Glutamatergic neuron (in vitro differentiated cells): ENCODE results near the gene APBA2. TPM values are rescaled to one million over a fixed set of nuclear protein-coding genes. Genes with fewer than 3 reads are reported as not detected.

ENCODE experiments used
- DNase-seq: peaks from one replicate; pipeline ENCODE4 v3.0.0; 2022
- H3K27ac Mint-ChIP-seq: one replicate; pipeline ENCODE4 v1.8.0; 2020; ENCODE audit warnings: mild to moderate bottlenecking, mixed read lengths, inconsistent platforms; ENCODE audit not compliant: unreplicated experiment
- H3K27me3 Mint-ChIP-seq: one replicate; pipeline ENCODE4 v1.8.0; 2020; ENCODE audit warnings: mild to moderate bottlenecking, moderate library complexity, mixed read lengths, inconsistent platforms; ENCODE audit not compliant: unreplicated experiment
- H3K36me3 Mint-ChIP-seq: one replicate; pipeline ENCODE4 v1.8.0; 2020; ENCODE audit warnings: mild to moderate bottlenecking, mixed read lengths, inconsistent platforms; ENCODE audit not compliant: unreplicated experiment
- H3K4me1 Mint-ChIP-seq: one replicate; pipeline ENCODE4 v1.8.0; 2020; ENCODE audit warnings: mild to moderate bottlenecking, low read depth, mixed read lengths, inconsistent platforms; ENCODE audit not compliant: unreplicated experiment
- H3K4me3 Mint-ChIP-seq: one replicate; pipeline ENCODE4 v1.8.0; 2020; ENCODE audit warnings: mild to moderate bottlenecking, mixed read lengths, inconsistent platforms; ENCODE audit not compliant: unreplicated experiment
- H3K9me3 Mint-ChIP-seq: one replicate; pipeline ENCODE4 v1.8.0; 2020; ENCODE audit warnings: mild to moderate bottlenecking, moderate library complexity, mixed read lengths, inconsistent platforms; ENCODE audit not compliant: unreplicated experiment
- total RNA-seq: library from RNA; stranded (reverse); fragmentation: NEBNext Ultra II Directional; extraction: Animal tissue kit (Norgen Biotek cat#: 25700); gene quantifications from one replicate; pipeline ENCODE4 v1.2.1, GENCODE V29; 2021; ENCODE audit not compliant: unreplicated experiment
- TF ChIP-seq, protein P1 (sequence below): fragments of 200-600 bp; sonication (generic); IDR thresholded peaks from one replicate; pipeline ENCODE4 v1.5.0; 2021; ENCODE audit not compliant: partially characterized antibody, unreplicated experiment

APBA2 gene
- total RNA-seq, 1 donor from 2014 or later, result 166 TPM

DNA sequence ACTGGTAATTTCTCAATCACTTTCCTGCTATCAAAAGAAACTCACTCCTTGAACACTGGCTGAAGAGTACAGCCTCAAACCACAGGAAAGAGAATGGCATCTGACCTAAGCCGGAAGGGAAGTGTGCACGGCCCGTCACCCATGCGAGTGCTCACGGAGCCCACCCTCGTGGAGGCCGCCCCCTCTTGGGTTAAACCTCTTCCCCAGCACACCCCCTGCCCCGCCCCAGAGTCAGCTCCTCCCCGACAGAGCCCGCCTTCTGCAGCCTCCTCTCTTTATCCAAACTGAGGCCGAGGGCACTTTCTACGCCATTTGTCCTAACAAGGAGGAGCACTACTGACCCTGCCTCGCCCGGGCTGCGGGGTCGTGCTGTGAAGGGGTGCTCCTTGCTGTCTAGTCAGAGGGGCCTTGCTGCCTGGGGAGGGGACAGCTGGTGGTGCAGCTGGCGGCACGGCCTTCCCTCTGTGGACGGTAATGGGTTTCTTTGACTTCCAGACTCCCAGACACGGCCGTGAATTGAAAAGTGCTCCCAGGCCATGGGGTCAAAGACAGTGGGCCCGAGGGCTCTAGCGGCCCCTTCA is 246.2 kb downstream of the APBA2 start:
- Mint-ChIP-seq H3K27me3 (peaks cover 4% of the 10 kb centered on the region), H3K27ac (peak overlapping the region; percentile 84), H3K4me1 (peaks cover 9% of the 10 kb centered on the region), H3K9me3 (peaks cover 9% of the 10 kb centered on the region), H3K36me3 (no peaks in the 10 kb centered on the region), H3K4me3 (no peak overlapping the region)
- TF ChIP-seq, protein P1, sequence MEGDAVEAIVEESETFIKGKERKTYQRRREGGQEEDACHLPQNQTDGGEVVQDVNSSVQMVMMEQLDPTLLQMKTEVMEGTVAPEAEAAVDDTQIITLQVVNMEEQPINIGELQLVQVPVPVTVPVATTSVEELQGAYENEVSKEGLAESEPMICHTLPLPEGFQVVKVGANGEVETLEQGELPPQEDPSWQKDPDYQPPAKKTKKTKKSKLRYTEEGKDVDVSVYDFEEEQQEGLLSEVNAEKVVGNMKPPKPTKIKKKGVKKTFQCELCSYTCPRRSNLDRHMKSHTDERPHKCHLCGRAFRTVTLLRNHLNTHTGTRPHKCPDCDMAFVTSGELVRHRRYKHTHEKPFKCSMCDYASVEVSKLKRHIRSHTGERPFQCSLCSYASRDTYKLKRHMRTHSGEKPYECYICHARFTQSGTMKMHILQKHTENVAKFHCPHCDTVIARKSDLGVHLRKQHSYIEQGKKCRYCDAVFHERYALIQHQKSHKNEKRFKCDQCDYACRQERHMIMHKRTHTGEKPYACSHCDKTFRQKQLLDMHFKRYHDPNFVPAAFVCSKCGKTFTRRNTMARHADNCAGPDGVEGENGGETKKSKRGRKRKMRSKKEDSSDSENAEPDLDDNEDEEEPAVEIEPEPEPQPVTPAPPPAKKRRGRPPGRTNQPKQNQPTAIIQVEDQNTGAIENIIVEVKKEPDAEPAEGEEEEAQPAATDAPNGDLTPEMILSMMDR, result no peak
- peak; percentile 53 for DNase-seq

DNA sequence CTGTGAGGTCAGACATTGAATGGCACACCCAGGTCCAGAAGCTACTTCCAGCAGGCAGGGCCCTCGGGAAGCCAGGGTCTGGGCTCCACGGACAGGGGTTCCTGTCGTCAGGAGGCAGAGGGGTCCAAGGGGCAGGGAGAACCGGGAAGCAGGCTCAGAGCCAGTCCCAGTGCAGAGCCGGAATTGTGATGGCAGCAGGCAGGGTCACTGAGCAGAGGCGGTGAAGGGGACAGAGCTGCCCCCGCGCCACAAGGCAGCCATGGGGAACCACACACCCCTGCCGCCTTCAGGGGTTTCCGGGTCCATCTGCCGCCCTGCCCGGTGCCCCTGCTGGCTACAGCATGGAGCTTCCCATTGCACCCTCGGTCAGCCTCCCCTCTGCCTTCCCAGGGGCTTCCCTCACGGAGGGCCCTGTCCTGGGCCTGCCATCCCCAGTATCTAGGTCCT is 247.0 kb downstream of the APBA2 start:
- peaks cover 9% of the 10 kb centered on the region for H3K4me1 Mint-ChIP-seq
- H3K27me3 Mint-ChIP-seq, result peaks cover 4% of the 10 kb centered on the region
- no peak overlapping the region for H3K4me3 Mint-ChIP-seq
- H3K36me3 Mint-ChIP-seq, result no peaks in the 10 kb centered on the region
- TF ChIP-seq, protein P1, result no peak
- H3K27ac Mint-ChIP-seq, result peak overlapping the region; percentile 34
- peak; percentile 27 for DNase-seq
- H3K9me3 Mint-ChIP-seq, result peaks cover 9% of the 10 kb centered on the region

DNA sequence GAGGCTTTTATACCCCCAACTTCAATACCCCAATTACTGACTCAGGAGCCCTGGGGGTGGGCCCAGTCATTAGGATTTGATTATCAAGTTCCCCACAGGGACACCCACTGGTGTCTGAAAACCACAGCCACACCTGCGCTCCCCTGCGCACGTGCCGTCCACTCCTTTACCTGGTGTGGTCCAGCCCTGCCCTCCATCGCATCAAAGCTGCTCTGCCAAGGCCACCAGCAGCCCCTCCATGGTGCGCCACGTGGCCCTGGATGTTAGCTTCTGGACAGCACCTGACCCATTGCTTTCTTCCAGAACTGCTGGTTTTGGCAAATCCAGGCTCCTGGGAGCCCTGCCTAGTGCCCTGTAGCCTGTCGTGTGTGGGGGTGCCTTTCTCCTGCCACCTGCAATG is 247.5 kb downstream of the APBA2 start:
- peaks cover 9% of the 10 kb centered on the region for H3K9me3 Mint-ChIP-seq
- peak overlapping the region; percentile 43 for H3K27ac Mint-ChIP-seq
- peak; percentile 10 for DNase-seq
- no peaks in the 10 kb centered on the region for H3K36me3 Mint-ChIP-seq
- peaks cover 4% of the 10 kb centered on the region for H3K27me3 Mint-ChIP-seq
- H3K4me1 Mint-ChIP-seq, result peaks cover 9% of the 10 kb centered on the region
- H3K4me3 Mint-ChIP-seq, result no peak overlapping the region
- TF ChIP-seq, protein P1, result no peak

DNA sequence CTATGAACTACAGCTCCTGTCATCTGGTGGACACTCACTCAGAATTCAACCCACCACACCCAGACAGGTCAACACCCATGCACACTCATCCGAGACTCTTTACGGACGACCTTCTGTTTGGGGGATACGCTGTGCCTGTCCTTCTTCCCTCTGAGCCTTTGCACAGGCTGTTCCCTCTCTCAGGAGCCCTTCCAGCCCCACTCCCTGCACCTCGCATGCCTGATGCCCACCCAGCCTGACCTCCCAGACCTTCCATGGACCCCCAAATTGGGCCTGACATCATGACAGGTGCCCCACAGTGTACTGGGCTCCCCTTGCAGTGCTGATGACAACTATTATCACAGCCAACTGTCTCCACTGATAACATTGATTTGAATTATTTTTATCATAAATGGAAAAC is 248.0 kb downstream of the APBA2 start:
- Mint-ChIP-seq H3K4me1 (peaks cover 9% of the 10 kb centered on the region), H3K27me3 (peaks cover 4% of the 10 kb centered on the region), H3K9me3 (peaks cover 9% of the 10 kb centered on the region), H3K27ac (peak overlapping the region; percentile 18), H3K4me3 (no peak overlapping the region), H3K36me3 (no peaks in the 10 kb centered on the region)
- TF ChIP-seq, protein P1, result no peak
- peak; percentile 7 for DNase-seq

DNA sequence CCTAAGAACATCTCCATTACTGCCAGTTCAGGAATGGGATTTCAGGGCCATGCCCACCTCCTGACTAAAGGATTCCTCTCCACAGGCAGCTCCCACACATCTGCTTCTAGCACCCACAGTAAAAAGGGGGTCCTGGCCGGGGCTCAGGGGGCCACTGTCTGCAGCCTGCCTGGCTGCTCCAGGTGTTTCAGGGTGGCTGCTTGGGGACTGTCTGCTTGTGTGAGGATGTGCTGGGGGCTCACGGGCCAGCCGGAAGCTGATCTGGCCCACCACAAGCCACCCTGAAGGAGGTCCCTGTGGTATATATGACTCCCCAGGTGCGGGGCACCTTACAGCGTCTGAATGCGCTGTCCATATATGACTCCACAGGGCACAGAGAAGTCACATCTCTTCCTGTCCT is 248.5 kb downstream of the APBA2 start:
- Mint-ChIP-seq H3K9me3 (peaks cover 11% of the 10 kb centered on the region), H3K4me3 (no peak overlapping the region), H3K36me3 (no peaks in the 10 kb centered on the region), H3K27ac (no peak overlapping the region), H3K27me3 (peaks cover 4% of the 10 kb centered on the region), H3K4me1 (peaks cover 9% of the 10 kb centered on the region)
- DNase-seq, result no peak
- TF ChIP-seq, protein P1, result no peak
